ENCODE measurements around the gene PARP16.

- TF ChIP-seq POLR2A (IDR thresholded peaks at IDR 0.05; ENCODE audit: extremely low read depth, insufficient read length) (no peak), CTCF (IDR thresholded peaks at IDR 0.05; ENCODE audit: low read depth, low read length) (no peak), MYC (IDR thresholded peaks at IDR 0.05; ENCODE audit: low read depth, low read length) (no peak)
Observed at GRCh38 chr15:65223996-65224395, 62.7 kb downstream of the PARP16 start.
